HepG2 (cell line): ENCODE measurements around the gene GNL1. TPM values are rescaled to one million over a fixed set of nuclear protein-coding genes. Genes with fewer than 3 reads are reported as not detected.
A peak's percentile ranks its signal among the peaks of the same experiment; 100 is the strongest.

Source experiments
- ATAC-seq: fragments of 200-7000 bp; cut with Tn5 transposase; 3 replicates; pipeline ENCODE4 v1.9.1; 2020; ENCODE audit warnings: mild to moderate bottlenecking, moderate library complexity
- BruUV-seq: library from RNA; stranded (reverse); fragments of 400-500 nt; replicated peaks from 2 replicates; lab custom pipeline; 2021; lab: Mats Ljungman, UMichigan
- CTCF ChIA-PET: fragments of 300-600 bp; formaldehyde crosslinking; extraction: SDS; loops from one replicate; lab custom pipeline; 2021; ENCODE audit warnings: low total read pairs, inconsistent platforms, low intra/inter-chr PET ratio; lab: Yijun Ruan, JAX
- POLR2A ChIA-PET: fragments of 350-600 bp; sonication (Branson Sonifier 250); formaldehyde crosslinking; loops from one replicate; lab custom pipeline; 2020; ENCODE audit warnings: antibody characterized with exemption, inconsistent platforms; lab: Yijun Ruan, JAX
- DNase-seq: peaks from one replicate; pipeline ENCODE4 v3.0.0-alpha.2; 2015; ENCODE audit warnings: low spot score
- FAIRE-seq: peaks from 3 replicates; lab custom pipeline; 2011; peaks lifted over from hg19 to GRCh38; lab: Jason Lieb, UNC
- H2AFZ ChIP-seq: one replicate; pipeline ENCODE4 v1.6.1; 2011; ENCODE audit warnings: low read length, inconsistent platforms
- H3K27ac ChIP-seq: fragments of 300-600 bp; 3 replicates; pipeline ENCODE4 v1.8.0; 2011; ENCODE audit warnings: mixed run types, mild to moderate bottlenecking, mixed read lengths, low read length, inconsistent platforms; ENCODE audit not compliant: insufficient read depth; ENCODE audit errors: extremely low read length
- H3K27me3 ChIP-seq, 2 experiments: fragments of 200-600 bp in 1 of 2; 2 replicates in 1 of 2; 3 replicates in 1 of 2; pipeline versions ENCODE4 v1.6.0 to v1.8.0; 2011; ENCODE audit warnings: low read length in 2 of 2, mild to moderate bottlenecking in 2 of 2, moderate library complexity in 2 of 2, inconsistent platforms in 1 of 2; ENCODE audit not compliant: insufficient read depth in 2 of 2, control insufficient read depth in 1 of 2
- H3K36me3 ChIP-seq, 2 experiments: fragments of 200-600 bp in 1 of 2; replicated peaks in 1 of 2; 2 replicates in 1 of 2; 3 replicates in 1 of 2; pipeline versions ENCODE4 v1.5.1 to v1.8.0; 2011; ENCODE audit warnings: low read length in 2 of 2, inconsistent platforms in 1 of 2; ENCODE audit not compliant: insufficient read depth in 2 of 2, control insufficient read depth in 1 of 2
- H3K4me1 ChIP-seq: 2 replicates; pipeline ENCODE4 v1.5.1; 2012; ENCODE audit warnings: low read length, inconsistent platforms; ENCODE audit not compliant: insufficient read depth
- H3K4me2 ChIP-seq: 2 replicates; pipeline ENCODE4 v1.6.0; 2011; ENCODE audit warnings: low read depth, low read length, inconsistent platforms
- H3K4me3 ChIP-seq, 3 experiments: fragments of 200-600 bp in 1 of 3; sonication (generic), shearing (Covaris generic) in 1 of 3; replicated peaks in 1 of 3; 2 replicates each; pipeline ENCODE4 v1.5.1; 2011 to 2016; ENCODE audit warnings: low read length in 3 of 3, inconsistent platforms in 2 of 3, low read depth in 2 of 3, mild to moderate bottlenecking in 2 of 3, control low read depth in 1 of 3, mixed read lengths in 1 of 3; ENCODE audit not compliant: insufficient read depth in 1 of 3
- H3K79me2 ChIP-seq: one replicate; pipeline ENCODE4 v1.6.1; 2011; ENCODE audit warnings: low read length, inconsistent platforms; ENCODE audit not compliant: insufficient read depth
- H3K9ac ChIP-seq: 2 replicates; pipeline ENCODE4 v1.6.0; 2011; ENCODE audit warnings: mild to moderate bottlenecking, low read depth, low read length, inconsistent platforms; ENCODE audit not compliant: insufficient read depth
- H3K9me3 ChIP-seq: 2 replicates; pipeline ENCODE4 v1.5.1; 2012; ENCODE audit warnings: mild to moderate bottlenecking, low read length
- H4K20me1 ChIP-seq: 2 replicates; pipeline ENCODE4 v1.6.0; 2011; ENCODE audit warnings: inconsistent platforms, mild to moderate bottlenecking, low read length, moderate library complexity; ENCODE audit not compliant: insufficient read depth
- MAFK ChIP-seq, 2 experiments: IDR thresholded peaks in 1 of 2; conservative IDR thresholded peaks in 1 of 2; 2 replicates each; pipeline ENCODE4 v1.6.1; 2011; ENCODE audit warnings: improper control_type of control experiment in 2 of 2, low read length in 2 of 2
- MED13 ChIP-seq: sonication (generic); formaldehyde crosslinking; IDR thresholded peaks from 2 replicates; pipeline ENCODE4 v1.5.0; 2020; ENCODE audit warnings: missing genetic modification reagents
- NFE2L2 ChIP-seq: fragments of 150-350 bp; IDR thresholded peaks from 2 replicates; pipeline ENCODE4 v1.6.1; 2014; ENCODE audit warnings: low read length
- ZSCAN25 ChIP-seq: sonication (generic); formaldehyde crosslinking; IDR thresholded peaks from 2 replicates; pipeline ENCODE4 v1.8.0; 2022; ENCODE audit warnings: mild to moderate bottlenecking, missing genetic modification reagents
- ZSCAN5A ChIP-seq: sonication (generic); formaldehyde crosslinking; IDR thresholded peaks from 2 replicates; pipeline ENCODE4 v1.8.0; 2022; ENCODE audit warnings: mild to moderate bottlenecking, missing genetic modification reagents, borderline replicate concordance
- WGBS: methylation state at CpG from one replicate; pipeline ENCODE4 v1.1.6; 2017; ENCODE audit warnings: low lambda C conversion rate; 5-methylcytosine and 5-hydroxymethylcytosine counted together
- in situ Hi-C: cut with HindIII; loops from 2 replicates; pipeline ENCODE4 v1.10.0; 2017; ENCODE audit warnings: low pct_unique_long_range_greater_than_20kb; ENCODE audit not compliant: extremely low pct_ligation_motif_present
- intact Hi-C: fragments of 100-400 bp; cut with micrococcal nuclease; formaldehyde crosslinking; loops from one replicate; pipeline ENCODE4 v1.10.0; 2022; ENCODE audit not compliant: unreplicated experiment
- polyA plus RNA-seq, 8 experiments: library from polyadenylated mRNA; depleted of rRNA in 3 of 8; stranded (reverse) in 7 of 8; unstranded in 1 of 8; fragments of >200 nt; fragmentation: Illumina TruSeq in 4 of 8; extraction: Trizol in 4 of 8; gene quantifications; 2 replicates each; pipeline versions ENCODE4 v1.2.1 to v1.2.3, GENCODE V29; 2011 to 2016; ENCODE audit warnings: low read depth in 4 of 8, missing spikeins in 1 of 8, mixed read lengths in 1 of 8; ENCODE audit not compliant: insufficient read depth in 1 of 8
- total RNA-seq, 5 experiments: library from RNA; depleted of rRNA; stranded (reverse); fragments of >200 nt; fragmentation: Illumina TruSeq; extraction: Trizol; gene quantifications; 2 replicates each; pipeline ENCODE4 v1.2.3, GENCODE V29; 2016; ENCODE audit warnings: low read depth in 1 of 5
- TF ChIP-seq, protein P1 (sequence below): sonication (generic); formaldehyde crosslinking; IDR thresholded peaks from 2 replicates; pipeline ENCODE4 v1.4.0; 2020; ENCODE audit warnings: mild to moderate bottlenecking, missing genetic modification reagents, borderline replicate concordance
- TF ChIP-seq, protein P2 (sequence below): sonication (generic); formaldehyde crosslinking; IDR thresholded peaks from 2 replicates; pipeline ENCODE4 v1.5.1; 2020; ENCODE audit warnings: mild to moderate bottlenecking, missing genetic modification reagents, borderline replicate concordance

GNL1 gene
- total and polyA plus RNA-seq, 2 of the 13 experiments (the other 11 are each of a cell fraction or from before 2014, with no cell fraction given), result 35.0 to 55.6 TPM

- WGBS, result 75% methylated on average over 1 of the region's 1 CpG
- H3K27ac ChIP-seq, result no peak overlapping the region
- no peak overlapping the region for H3K9ac ChIP-seq
- H4K20me1 ChIP-seq, result no peaks in the 10 kb centered on the region
- peaks cover 22 to 68% of the 10 kb centered on the region in 2 experiments for H3K36me3 ChIP-seq
- H3K4me1 ChIP-seq, result no peaks in the 10 kb centered on the region
- H3K79me2 ChIP-seq, result no peaks in the 10 kb centered on the region
- H3K4me2 ChIP-seq, result no peak overlapping the region
- no peak for DNase-seq
- ChIA-PET CTCF (no interaction called here), POLR2A (interaction anchor here (1.6 to 2.0 kb wide), 3 partner anchors 10 to 23 kb away, joined by 7 to 16 read pairs (median 7); partner anchors contain the start of gene ABCF1)
- no peak for TF ChIP-seq ZSCAN5A (CRISPR knock-in tag)
- no peak for TF ChIP-seq MED13 (CRISPR knock-in tag)
- TF ChIP-seq, protein P1, sequence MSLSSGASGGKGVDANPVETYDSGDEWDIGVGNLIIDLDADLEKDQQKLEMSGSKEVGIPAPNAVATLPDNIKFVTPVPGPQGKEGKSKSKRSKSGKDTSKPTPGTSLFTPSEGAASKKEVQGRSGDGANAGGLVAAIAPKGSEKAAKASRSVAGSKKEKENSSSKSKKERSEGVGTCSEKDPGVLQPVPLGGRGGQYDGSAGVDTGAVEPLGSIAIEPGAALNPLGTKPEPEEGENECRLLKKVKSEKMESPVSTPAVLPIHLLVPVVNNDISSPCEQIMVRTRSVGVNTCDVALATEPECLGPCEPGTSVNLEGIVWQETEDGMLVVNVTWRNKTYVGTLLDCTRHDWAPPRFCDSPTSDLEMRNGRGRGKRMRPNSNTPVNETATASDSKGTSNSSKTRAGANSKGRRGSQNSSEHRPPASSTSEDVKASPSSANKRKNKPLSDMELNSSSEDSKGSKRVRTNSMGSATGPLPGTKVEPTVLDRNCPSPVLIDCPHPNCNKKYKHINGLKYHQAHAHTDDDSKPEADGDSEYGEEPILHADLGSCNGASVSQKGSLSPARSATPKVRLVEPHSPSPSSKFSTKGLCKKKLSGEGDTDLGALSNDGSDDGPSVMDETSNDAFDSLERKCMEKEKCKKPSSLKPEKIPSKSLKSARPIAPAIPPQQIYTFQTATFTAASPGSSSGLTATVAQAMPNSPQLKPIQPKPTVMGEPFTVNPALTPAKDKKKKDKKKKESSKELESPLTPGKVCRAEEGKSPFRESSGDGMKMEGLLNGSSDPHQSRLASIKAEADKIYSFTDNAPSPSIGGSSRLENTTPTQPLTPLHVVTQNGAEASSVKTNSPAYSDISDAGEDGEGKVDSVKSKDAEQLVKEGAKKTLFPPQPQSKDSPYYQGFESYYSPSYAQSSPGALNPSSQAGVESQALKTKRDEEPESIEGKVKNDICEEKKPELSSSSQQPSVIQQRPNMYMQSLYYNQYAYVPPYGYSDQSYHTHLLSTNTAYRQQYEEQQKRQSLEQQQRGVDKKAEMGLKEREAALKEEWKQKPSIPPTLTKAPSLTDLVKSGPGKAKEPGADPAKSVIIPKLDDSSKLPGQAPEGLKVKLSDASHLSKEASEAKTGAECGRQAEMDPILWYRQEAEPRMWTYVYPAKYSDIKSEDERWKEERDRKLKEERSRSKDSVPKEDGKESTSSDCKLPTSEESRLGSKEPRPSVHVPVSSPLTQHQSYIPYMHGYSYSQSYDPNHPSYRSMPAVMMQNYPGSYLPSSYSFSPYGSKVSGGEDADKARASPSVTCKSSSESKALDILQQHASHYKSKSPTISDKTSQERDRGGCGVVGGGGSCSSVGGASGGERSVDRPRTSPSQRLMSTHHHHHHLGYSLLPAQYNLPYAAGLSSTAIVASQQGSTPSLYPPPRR, result no peak
- no peak for TF ChIP-seq ZSCAN25 (CRISPR knock-in tag)
- TF ChIP-seq NFE2L2, result peak; percentile 72; the same call in 1 of the 2 replicates
- TF ChIP-seq, protein P2, sequence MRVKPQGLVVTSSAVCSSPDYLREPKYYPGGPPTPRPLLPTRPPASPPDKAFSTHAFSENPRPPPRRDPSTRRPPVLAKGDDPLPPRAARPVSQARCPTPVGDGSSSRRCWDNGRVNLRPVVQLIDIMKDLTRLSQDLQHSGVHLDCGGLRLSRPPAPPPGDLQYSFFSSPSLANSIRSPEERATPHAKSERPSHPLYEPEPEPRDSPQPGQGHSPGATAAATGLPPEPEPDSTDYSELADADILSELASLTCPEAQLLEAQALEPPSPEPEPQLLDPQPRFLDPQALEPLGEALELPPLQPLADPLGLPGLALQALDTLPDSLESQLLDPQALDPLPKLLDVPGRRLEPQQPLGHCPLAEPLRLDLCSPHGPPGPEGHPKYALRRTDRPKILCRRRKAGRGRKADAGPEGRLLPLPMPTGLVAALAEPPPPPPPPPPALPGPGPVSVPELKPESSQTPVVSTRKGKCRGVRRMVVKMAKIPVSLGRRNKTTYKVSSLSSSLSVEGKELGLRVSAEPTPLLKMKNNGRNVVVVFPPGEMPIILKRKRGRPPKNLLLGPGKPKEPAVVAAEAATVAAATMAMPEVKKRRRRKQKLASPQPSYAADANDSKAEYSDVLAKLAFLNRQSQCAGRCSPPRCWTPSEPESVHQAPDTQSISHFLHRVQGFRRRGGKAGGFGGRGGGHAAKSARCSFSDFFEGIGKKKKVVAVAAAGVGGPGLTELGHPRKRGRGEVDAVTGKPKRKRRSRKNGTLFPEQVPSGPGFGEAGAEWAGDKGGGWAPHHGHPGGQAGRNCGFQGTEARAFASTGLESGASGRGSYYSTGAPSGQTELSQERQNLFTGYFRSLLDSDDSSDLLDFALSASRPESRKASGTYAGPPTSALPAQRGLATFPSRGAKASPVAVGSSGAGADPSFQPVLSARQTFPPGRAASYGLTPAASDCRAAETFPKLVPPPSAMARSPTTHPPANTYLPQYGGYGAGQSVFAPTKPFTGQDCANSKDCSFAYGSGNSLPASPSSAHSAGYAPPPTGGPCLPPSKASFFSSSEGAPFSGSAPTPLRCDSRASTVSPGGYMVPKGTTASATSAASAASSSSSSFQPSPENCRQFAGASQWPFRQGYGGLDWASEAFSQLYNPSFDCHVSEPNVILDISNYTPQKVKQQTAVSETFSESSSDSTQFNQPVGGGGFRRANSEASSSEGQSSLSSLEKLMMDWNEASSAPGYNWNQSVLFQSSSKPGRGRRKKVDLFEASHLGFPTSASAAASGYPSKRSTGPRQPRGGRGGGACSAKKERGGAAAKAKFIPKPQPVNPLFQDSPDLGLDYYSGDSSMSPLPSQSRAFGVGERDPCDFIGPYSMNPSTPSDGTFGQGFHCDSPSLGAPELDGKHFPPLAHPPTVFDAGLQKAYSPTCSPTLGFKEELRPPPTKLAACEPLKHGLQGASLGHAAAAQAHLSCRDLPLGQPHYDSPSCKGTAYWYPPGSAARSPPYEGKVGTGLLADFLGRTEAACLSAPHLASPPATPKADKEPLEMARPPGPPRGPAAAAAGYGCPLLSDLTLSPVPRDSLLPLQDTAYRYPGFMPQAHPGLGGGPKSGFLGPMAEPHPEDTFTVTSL (CRISPR knock-in tag), result no peak
- TF ChIP-seq MAFK (conservative IDR thresholded peaks at IDR 0.05 in 1 of 2, IDR thresholded peaks at IDR 0.05 in 1 of 2; ENCODE audit: low read length in 2 of 2), result 0 out of 4 replicates have a peak, but pooled peaks of 1 of the 2 experiments have one; percentile 16
- intact Hi-C loops (no loop called here), in situ Hi-C loops (no loop called here)
- no peak for ATAC-seq
- no peaks in the 10 kb centered on the region for H3K9me3 ChIP-seq
- BruUV-seq, result no TSS peak
- H3K27me3 ChIP-seq, result no peaks in the 10 kb centered on the region
- H2AFZ ChIP-seq, result no peak overlapping the region
- no peak for FAIRE-seq
- no peak overlapping the region for H3K4me3 ChIP-seq
Observed at GRCh38 chr6:30591008-30591407, 34.7 kb upstream of the GNL1 start.
